ENCODE measurements around the gene SLC17A4.

Gene SLC17A4

GRCh38 chr6:25753079-25753478, 1.5 kb upstream of the SLC17A4 start:
- Histone ChIP-seq H3K27ac (ENCODE audit: low read length) (no peak overlapping the region), H3K9ac (ENCODE audit: low read length) (no peak overlapping the region), H3K9me2 (replicated peaks; ENCODE audit: insufficient read depth, low read length) (no peaks in the 10 kb centered on the region), H2AFZ (ENCODE audit: low read length) (no peak overlapping the region), H3F3A (ENCODE audit: insufficient read depth, low read length) (no peaks in the 10 kb centered on the region), H3K79me2 (ENCODE audit: low read length) (no peaks in the 10 kb centered on the region), H3K4me1 (ENCODE audit: low read length) (no peaks in the 10 kb centered on the region), H4K20me1 (ENCODE audit: insufficient read depth, low read length) (no peaks in the 10 kb centered on the region), H3K4me2 (ENCODE audit: low read depth, low read length) (no peak overlapping the region), H3K4me3 (ENCODE audit: low read length) (no peak overlapping the region), H3K9me3 (replicated peaks; ENCODE audit: insufficient read depth, low read length) (no peaks in the 10 kb centered on the region), H3K27me3 (replicated peaks; ENCODE audit: insufficient read depth, low read length) (no peaks in the 10 kb centered on the region), H3K36me3 (replicated peaks; ENCODE audit: insufficient read depth, low read length) (no peaks in the 10 kb centered on the region)
- DNase-seq: no peak
- TF ChIP-seq EZH2phosphoT487 (IDR thresholded peaks at IDR 0.05; ENCODE audit: low read length): no peak
- TF ChIP-seq CTCF (IDR thresholded peaks at IDR 0.05; ENCODE audit: low read length): no peak
- TF ChIP-seq EZH2 (optimal IDR thresholded peaks at IDR 0.05; ENCODE audit: low read depth, low read length): no peak

GRCh38 chr6:25755483-25755882, 941 bp downstream of the SLC17A4 start:
- Histone ChIP-seq H3F3A (ENCODE audit: insufficient read depth, low read length) (no peaks in the 10 kb centered on the region), H2AFZ (ENCODE audit: low read length) (no peak overlapping the region), H4K20me1 (ENCODE audit: insufficient read depth, low read length) (no peaks in the 10 kb centered on the region), H3K9ac (ENCODE audit: low read length) (no peak overlapping the region), H3K36me3 (replicated peaks; ENCODE audit: insufficient read depth, low read length) (no peaks in the 10 kb centered on the region), H3K27me3 (replicated peaks; ENCODE audit: insufficient read depth, low read length) (no peaks in the 10 kb centered on the region), H3K79me2 (ENCODE audit: low read length) (no peaks in the 10 kb centered on the region), H3K4me1 (ENCODE audit: low read length) (no peaks in the 10 kb centered on the region), H3K4me2 (ENCODE audit: low read depth, low read length) (no peak overlapping the region), H3K27ac (ENCODE audit: low read length) (no peak overlapping the region), H3K9me2 (replicated peaks; ENCODE audit: insufficient read depth, low read length) (no peaks in the 10 kb centered on the region), H3K4me3 (ENCODE audit: low read length) (no peak overlapping the region), H3K9me3 (replicated peaks; ENCODE audit: insufficient read depth, low read length) (no peaks in the 10 kb centered on the region)
- TF ChIP-seq EZH2phosphoT487 (IDR thresholded peaks at IDR 0.05; ENCODE audit: low read length): no peak
- TF ChIP-seq EZH2 (optimal IDR thresholded peaks at IDR 0.05; ENCODE audit: low read depth, low read length): no peak
- TF ChIP-seq CTCF (IDR thresholded peaks at IDR 0.05; ENCODE audit: low read length): no peak
- DNase-seq: no peak

- Histone ChIP-seq H3K4me3 (ENCODE audit: low read length) (no peak overlapping the region), H3K9me3 (replicated peaks; ENCODE audit: insufficient read depth, low read length) (no peaks in the 10 kb centered on the region), H3K9me2 (replicated peaks; ENCODE audit: insufficient read depth, low read length) (no peaks in the 10 kb centered on the region), H2AFZ (ENCODE audit: low read length) (no peak overlapping the region), H3K27ac (ENCODE audit: low read length) (no peak overlapping the region), H3K36me3 (replicated peaks; ENCODE audit: insufficient read depth, low read length) (no peaks in the 10 kb centered on the region), H3K4me1 (ENCODE audit: low read length) (no peaks in the 10 kb centered on the region), H3K27me3 (replicated peaks; ENCODE audit: insufficient read depth, low read length) (no peaks in the 10 kb centered on the region), H3F3A (ENCODE audit: insufficient read depth, low read length) (no peaks in the 10 kb centered on the region), H3K79me2 (ENCODE audit: low read length) (no peaks in the 10 kb centered on the region), H3K4me2 (ENCODE audit: low read depth, low read length) (no peak overlapping the region), H3K9ac (ENCODE audit: low read length) (no peak overlapping the region), H4K20me1 (ENCODE audit: insufficient read depth, low read length) (no peaks in the 10 kb centered on the region)
- no peak for DNase-seq
- no peak for TF ChIP-seq EZH2phosphoT487 (IDR thresholded peaks at IDR 0.05; ENCODE audit: low read length)
- TF ChIP-seq EZH2 (optimal IDR thresholded peaks at IDR 0.05; ENCODE audit: low read depth, low read length): no peak
- TF ChIP-seq CTCF (IDR thresholded peaks at IDR 0.05; ENCODE audit: low read length): no peak
These were observed 2.1 kb downstream of the SLC17A4 start for GRCh38 chr6:25756382-25757363.

All from MM.1S (cell line).